ENCODE results near the gene HMG20B.

Gene HMG20B

DNA sequence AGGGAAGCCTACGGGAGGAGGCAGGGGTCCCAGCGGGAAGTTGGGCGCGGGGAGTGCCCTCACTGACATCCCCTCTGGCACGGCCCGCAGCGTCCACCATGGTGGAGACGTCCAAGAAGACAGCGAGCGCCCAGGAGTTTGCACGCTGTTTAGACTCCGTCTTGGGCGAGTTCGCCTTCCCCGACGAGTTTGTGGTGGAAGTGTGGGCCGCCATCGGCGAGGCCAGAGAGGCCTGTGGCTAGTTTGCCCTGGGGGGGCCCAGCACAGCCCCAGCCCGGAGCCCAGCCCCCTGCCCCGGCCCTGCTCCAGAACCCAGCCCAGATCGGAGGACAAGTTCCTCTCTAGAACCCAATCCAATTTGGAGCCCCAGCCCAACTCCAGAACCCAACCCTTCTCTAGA lies 17.2 kb downstream of the HMG20B start:
- no peak overlapping the region for H3K4me3 ChIP-seq (ENCODE audit: low read depth, low read length)
- TF ChIP-seq, protein P1, sequence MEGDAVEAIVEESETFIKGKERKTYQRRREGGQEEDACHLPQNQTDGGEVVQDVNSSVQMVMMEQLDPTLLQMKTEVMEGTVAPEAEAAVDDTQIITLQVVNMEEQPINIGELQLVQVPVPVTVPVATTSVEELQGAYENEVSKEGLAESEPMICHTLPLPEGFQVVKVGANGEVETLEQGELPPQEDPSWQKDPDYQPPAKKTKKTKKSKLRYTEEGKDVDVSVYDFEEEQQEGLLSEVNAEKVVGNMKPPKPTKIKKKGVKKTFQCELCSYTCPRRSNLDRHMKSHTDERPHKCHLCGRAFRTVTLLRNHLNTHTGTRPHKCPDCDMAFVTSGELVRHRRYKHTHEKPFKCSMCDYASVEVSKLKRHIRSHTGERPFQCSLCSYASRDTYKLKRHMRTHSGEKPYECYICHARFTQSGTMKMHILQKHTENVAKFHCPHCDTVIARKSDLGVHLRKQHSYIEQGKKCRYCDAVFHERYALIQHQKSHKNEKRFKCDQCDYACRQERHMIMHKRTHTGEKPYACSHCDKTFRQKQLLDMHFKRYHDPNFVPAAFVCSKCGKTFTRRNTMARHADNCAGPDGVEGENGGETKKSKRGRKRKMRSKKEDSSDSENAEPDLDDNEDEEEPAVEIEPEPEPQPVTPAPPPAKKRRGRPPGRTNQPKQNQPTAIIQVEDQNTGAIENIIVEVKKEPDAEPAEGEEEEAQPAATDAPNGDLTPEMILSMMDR (IDR thresholded peaks at IDR 0.05; ENCODE audit: low read depth, low read length): no peak

DNA sequence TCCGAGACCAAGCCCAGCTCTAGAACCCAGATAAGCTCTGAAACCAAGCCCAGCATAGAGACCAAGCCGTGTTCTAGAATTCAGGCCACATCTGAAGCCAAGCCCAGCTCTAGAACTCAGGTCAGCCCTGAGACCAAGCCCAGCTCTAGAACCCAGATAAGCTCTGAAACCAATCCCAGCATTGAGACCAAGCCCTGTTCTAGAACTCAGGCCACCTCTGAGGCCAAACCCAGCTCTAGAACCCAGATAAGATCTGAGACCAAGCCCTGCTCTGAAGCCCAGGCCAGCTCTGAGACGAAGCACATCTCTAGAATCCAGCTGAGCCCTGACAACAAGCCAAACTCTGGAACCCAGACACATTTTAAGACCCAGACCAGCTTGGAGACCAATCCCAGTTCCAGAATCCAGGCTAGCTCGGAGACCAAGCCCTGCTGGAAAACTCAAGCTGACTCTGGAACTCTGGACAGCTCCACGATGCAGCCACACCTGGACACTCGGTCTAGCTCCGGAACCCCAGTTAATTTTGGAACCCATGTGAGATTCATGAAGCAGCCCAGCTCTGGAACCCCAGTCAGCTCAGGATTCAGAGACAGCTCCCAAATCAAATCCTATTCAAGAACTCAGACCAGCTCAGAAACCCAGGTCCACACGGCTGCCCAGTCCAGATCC lies 18.4 kb downstream of the HMG20B start:
- TF ChIP-seq, protein P1 (IDR thresholded peaks at IDR 0.05; ENCODE audit: low read depth, low read length): no peak
- H3K4me3 ChIP-seq (ENCODE audit: low read depth, low read length): no peak overlapping the region

DNA sequence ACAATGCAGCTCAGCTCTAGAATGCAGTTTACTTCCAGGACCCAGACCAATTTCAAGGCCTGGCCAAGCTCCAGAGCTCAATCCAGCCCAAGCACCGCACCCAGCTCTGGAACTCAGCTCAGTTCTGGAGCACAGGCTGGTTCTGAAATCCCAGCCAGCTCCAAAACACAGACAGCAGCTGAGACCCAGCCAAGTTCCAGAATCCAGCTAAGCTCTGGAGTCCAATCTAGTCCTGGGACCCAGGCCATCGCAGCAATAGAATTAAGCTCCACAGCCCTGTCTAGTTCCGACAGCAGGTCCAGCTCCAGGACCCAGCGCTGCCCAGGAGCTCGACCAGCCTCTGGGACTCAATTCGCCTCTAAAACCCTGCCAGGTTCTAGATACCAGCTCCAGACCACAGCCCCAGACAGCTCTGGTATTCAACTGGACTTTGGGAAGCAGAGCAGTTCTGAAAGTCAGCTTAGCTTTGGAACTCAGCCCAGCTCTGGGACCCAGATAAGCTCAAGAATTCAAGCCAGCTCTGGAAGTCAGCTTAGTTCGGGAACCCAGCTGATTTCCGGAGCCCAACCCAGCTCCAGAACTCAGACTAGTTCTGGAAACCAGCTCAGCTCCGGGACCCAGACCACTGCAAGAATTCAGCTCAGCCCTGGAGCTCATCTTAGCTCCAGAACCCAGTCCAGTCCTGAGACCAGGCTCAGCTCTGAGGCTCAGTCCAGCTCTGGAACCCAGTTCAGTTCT lies 19.3 kb downstream of the HMG20B start:
- TF ChIP-seq, protein P1 (IDR thresholded peaks at IDR 0.05; ENCODE audit: low read depth, low read length): no peak
- no peak overlapping the region for H3K4me3 ChIP-seq (ENCODE audit: low read depth, low read length)

DNA sequence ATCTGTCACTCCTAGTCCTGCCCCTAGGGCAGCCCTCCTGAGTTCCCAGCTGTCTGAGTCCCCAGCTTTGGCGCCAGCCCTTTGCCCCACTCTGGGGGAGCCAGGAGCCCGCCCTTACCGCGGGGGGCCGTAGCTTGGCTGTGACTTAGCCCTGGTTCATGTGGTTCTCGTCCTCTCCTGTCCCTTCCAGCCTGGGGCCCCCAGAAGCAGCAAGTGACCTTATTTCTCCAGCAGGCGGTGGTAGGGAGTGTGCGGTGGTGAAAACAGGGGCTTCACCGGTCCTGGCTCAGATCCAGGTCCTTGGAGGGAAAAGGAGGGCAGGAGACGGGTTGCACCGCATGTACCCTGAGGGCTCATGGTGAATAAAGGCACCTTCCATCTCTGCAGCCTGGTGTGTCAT lies 20.4 kb downstream of the HMG20B start:
- TF ChIP-seq, protein P1 (IDR thresholded peaks at IDR 0.05; ENCODE audit: low read depth, low read length): 0 out of 2 replicates have a peak, but pooled peaks have one; percentile 11
- H3K4me3 ChIP-seq (ENCODE audit: low read depth, low read length): no peak overlapping the region

DNA sequence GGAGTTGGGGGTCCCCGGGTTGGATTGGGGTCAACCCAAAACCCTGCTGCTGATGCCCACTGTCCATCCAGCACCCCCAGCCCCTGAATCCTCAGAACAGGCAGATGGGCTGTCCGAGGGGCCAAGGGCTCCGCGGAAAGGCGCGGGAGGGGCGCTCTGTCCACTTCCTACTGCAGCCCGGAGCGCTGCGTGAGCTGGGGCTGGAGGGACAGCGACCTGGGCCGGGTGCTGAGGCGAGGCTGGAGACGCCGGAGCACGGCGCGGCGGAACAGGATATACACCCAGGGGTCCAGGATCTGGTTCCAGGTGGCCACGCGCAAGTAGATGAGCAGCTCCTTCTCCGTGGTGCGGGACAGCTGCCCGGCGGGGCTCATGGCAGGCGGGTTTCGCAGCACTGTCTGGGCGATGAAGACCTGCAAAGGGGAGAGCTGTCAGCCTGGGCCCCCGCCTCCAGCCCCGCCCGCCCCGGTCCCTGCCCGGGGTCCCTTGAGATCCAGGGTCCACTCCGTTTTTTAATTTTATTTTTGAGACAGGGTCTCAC lies 22.8 kb downstream of the HMG20B start:
- TF ChIP-seq, protein P1 (IDR thresholded peaks at IDR 0.05; ENCODE audit: low read depth, low read length): no peak
- H3K4me3 ChIP-seq (ENCODE audit: low read depth, low read length): no peak overlapping the region

DNA sequence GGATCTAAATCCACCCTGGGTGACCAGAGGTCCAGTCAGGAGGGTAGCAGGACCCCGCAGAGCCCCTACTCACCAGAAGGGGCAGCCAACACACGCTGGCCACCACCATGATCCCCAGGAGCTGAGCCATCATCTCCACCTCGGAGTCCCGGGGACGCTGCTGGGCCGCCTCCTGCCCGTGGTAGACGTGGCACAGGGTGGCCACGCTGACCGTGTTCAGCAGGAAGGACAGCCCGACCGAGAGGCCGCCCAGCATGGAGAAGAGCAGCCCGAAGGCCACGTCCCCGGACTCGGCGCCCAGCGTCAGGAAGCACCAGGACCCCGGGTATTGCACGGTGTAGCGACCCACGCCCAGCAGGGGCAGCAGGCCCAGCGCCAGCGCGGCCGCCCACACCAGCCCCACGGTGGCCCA lies 27.0 kb downstream of the HMG20B start:
- no peak overlapping the region for H3K4me3 ChIP-seq (ENCODE audit: low read depth, low read length)
- TF ChIP-seq, protein P1 (IDR thresholded peaks at IDR 0.05; ENCODE audit: low read depth, low read length): no peak

DNA sequence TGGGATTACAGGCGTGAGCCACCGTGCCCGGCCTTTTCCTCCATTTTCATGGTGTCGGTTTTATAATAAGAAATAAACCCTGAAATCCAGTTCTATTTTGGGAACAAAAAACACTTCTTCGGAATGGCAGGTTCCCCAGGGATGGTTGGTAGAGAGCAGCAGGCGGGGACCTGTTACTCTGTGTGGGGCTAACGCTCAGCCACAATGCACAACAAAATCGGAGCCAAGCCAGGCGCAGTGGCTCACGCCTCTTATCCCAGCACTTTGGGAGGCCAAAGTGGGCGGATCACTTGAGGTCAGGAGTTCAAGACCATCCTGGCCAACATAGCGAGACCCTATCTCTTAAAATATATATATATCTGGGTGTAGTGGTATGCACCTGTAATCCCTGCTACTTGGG lies 28.3 kb downstream of the HMG20B start:
- TF ChIP-seq, protein P1 (IDR thresholded peaks at IDR 0.05; ENCODE audit: low read depth, low read length): no peak

More for the DNA sequence above, 28.3 kb downstream of the HMG20B start:
- no peak overlapping the region for H3K4me3 ChIP-seq (ENCODE audit: low read depth, low read length)
